K562 (cell line): ENCODE measurements around the gene RNF166. TPM values are rescaled to one million over a fixed set of nuclear protein-coding genes. Genes with fewer than 3 reads are reported as not detected.

Experiments
- E2F4 ChIP-seq: sonication (generic); formaldehyde crosslinking; IDR thresholded peaks from 2 replicates; pipeline ENCODE4 v1.8.0; 2022; ENCODE audit warnings: mild to moderate bottlenecking, low read depth, missing genetic modification reagents
- E2F8 ChIP-seq: fragments of 450-650 bp; IDR thresholded peaks from 2 replicates; pipeline ENCODE4 v1.7.1; 2018; ENCODE audit warnings: mild to moderate bottlenecking, low read depth; ENCODE audit not compliant: partially characterized antibody
- FOXP4 ChIP-seq: sonication (generic); formaldehyde crosslinking; IDR thresholded peaks from 2 replicates; pipeline ENCODE4 v1.8.0; 2022; ENCODE audit warnings: mild to moderate bottlenecking, missing genetic modification reagents, borderline replicate concordance
- HSF4 ChIP-seq: fragments of 250-450 bp; sonication (Bioruptor Pico); IDR thresholded peaks from 2 replicates; pipeline ENCODE4 v2.1.2; 2022; ENCODE audit warnings: mild to moderate bottlenecking, moderate library complexity, borderline replicate concordance
- NFYB ChIP-seq: IDR thresholded peaks from 2 replicates; pipeline ENCODE4 v1.6.1; 2011; ENCODE audit warnings: mild to moderate bottlenecking, moderate library complexity; ENCODE audit not compliant: insufficient read length; ENCODE audit errors: extremely low read depth
- RERE ChIP-seq: sonication (generic); formaldehyde crosslinking; IDR thresholded peaks from 2 replicates; pipeline ENCODE4 v1.8.0; 2023; ENCODE audit warnings: missing genetic modification reagents, mild to moderate bottlenecking, borderline replicate concordance
- SAP30 ChIP-seq: fragments of 200-600 bp; sonication (generic); IDR thresholded peaks from 2 replicates; pipeline ENCODE4 v1.6.1; 2012; ENCODE audit warnings: borderline replicate concordance, low read depth, mild to moderate bottlenecking, moderate library complexity, low read length, control low read depth, inconsistent platforms; ENCODE audit not compliant: insufficient read depth, poor library complexity, severe bottlenecking
- STAT5A ChIP-seq: IDR thresholded peaks from 2 replicates; pipeline ENCODE4 v1.6.1; 2012; ENCODE audit warnings: low read length, inconsistent platforms, borderline replicate concordance
- TBP ChIP-seq: optimal IDR thresholded peaks from 2 replicates; pipeline ENCODE3; 2011; ENCODE audit warnings: low read depth, low read length, improper control_type of control experiment
- XRCC5 ChIP-seq: fragments of 200-400 bp; formaldehyde crosslinking; IDR thresholded peaks from 2 replicates; pipeline ENCODE4 v1.6.1; 2017; ENCODE audit warnings: low read depth, mild to moderate bottlenecking, low read length
- ZNF12 ChIP-seq: sonication (generic); formaldehyde crosslinking; IDR thresholded peaks from 2 replicates; pipeline ENCODE4 v1.4.0; 2020; ENCODE audit warnings: mild to moderate bottlenecking, missing genetic modification reagents
- polyA plus RNA-seq, 8 experiments: library from polyadenylated mRNA; depleted of rRNA in 4 of 8; stranded (reverse) in 5 of 8; unstranded in 3 of 8; fragments of >200 nt; fragmentation: Nextera tagmentation in 2 of 8; fragmentation: Illumina TruSeq in 1 of 8; extraction: Ambion mirVana in 2 of 8; extraction: Trizol in 1 of 8; gene quantifications; 2 replicates each; pipeline versions ENCODE4 v1.2.1 to v1.2.3, GENCODE V29; 2011 to 2014; ENCODE audit warnings: inconsistent platforms in 1 of 8, missing spikeins in 1 of 8
- total RNA-seq, 7 experiments: library from RNA; depleted of rRNA in 6 of 7; stranded (reverse); fragments of >200 nt in 6 of 7; fragmentation: Illumina TruSeq in 2 of 7; extraction: Trizol in 2 of 7; gene quantifications; 2 replicates each; pipeline versions ENCODE4 v1.2.1 to v1.2.3, GENCODE V29; 2011 to 2021; ENCODE audit warnings: low replicate concordance in 1 of 7

Gene RNF166
- total and polyA plus RNA-seq, 9 of the 15 experiments (the other 6 are each of a cell fraction or from before 2014, with no cell fraction given) = 0.56 to 60.3 (median 19.5) TPM

GRCh38 chr16:88649924-88650748 lies 56.1 kb downstream of the RNF166 start (continued):
- TF ChIP-seq E2F8 (no peak), E2F4 (CRISPR knock-in tag) (peak; percentile 19; the same call in 1 of the 2 replicates), TBP (no peak), SAP30 (peak; percentile 63), STAT5A (no peak), XRCC5 (no peak; the same call in 1 of the 2 replicates), NFYB (no peak), ZNF12 (CRISPR knock-in tag) (peak; percentile 83; the same call in 1 of the 2 replicates), FOXP4 (CRISPR knock-in tag) (no peak), HSF4 (CRISPR knock-in tag) (no peak), RERE (CRISPR knock-in tag) (peak; percentile 38; the same call in 1 of the 2 replicates)
